Stimulated activated naive CD4-positive, alpha-beta T cell (primary cell): ENCODE measurements around the gene COA8.
"Not testable (repeated sequence)": the region's sequence is repeated elsewhere in the genome, so short reads cannot be mapped to it uniquely, and the experiment has no call there.

Experiments
- DNase-seq, 6 experiments: peaks; one replicate each; lab custom pipeline; 2025; lab: John Stamatoyannopoulos, UW

The COA8 gene

GRCh38 chr14:103574707-103575285 is 12.0 kb downstream of the COA8 start:
- no peak for DNase-seq

- DNase-seq, result no peak
Measured at GRCh38 chr14:103576371-103577024, 13.7 kb downstream of the COA8 start.

GRCh38 chr14:103578401-103579075 is 15.8 kb downstream of the COA8 start:
- DNase-seq, result no peak

GRCh38 chr14:103581206-103581605 is 18.4 kb downstream of the COA8 start:
- DNase-seq, result no peak

- DNase-seq, result no peak
Measured at GRCh38 chr14:103581954-103582703, 19.4 kb downstream of the COA8 start.

- no peak for DNase-seq
Measured at GRCh38 chr14:103584326-103584915, 21.7 kb downstream of the COA8 start.

GRCh38 chr14:103593577-103593976 is 30.8 kb downstream of the COA8 start:
- DNase-seq, result no peak

- no peak for DNase-seq
Measured at GRCh38 chr14:103594265-103594664, 31.5 kb downstream of the COA8 start.

GRCh38 chr14:103597623-103598377 is 35.0 kb downstream of the COA8 start:
- DNase-seq, result no peak

GRCh38 chr14:103600503-103600902 is 37.7 kb downstream of the COA8 start:
- DNase-seq, result no peak

GRCh38 chr14:103604620-103605019 is 41.9 kb downstream of the COA8 start:
- no peak for DNase-seq

GRCh38 chr14:103606963-103607668 is 44.4 kb downstream of the COA8 start:
- peak; percentile 5 to 50 (median 37) for DNase-seq

GRCh38 chr14:103607822-103608221 is 45.1 kb downstream of the COA8 start:
- DNase-seq, result no peak

GRCh38 chr14:103609081-103609480 is 46.3 kb downstream of the COA8 start:
- DNase-seq, result not testable (repeated sequence)

GRCh38 chr14:103611215-103611614 is 48.5 kb downstream of the COA8 start:
- no peak for DNase-seq

GRCh38 chr14:103613517-103613916 is 50.8 kb downstream of the COA8 start:
- DNase-seq, result peak in 1 of 6 experiments; percentile 2

- no peak for DNase-seq
Measured at GRCh38 chr14:103616635-103617300, 54.0 kb downstream of the COA8 start.

GRCh38 chr14:103619057-103619456 is 56.3 kb downstream of the COA8 start:
- no peak for DNase-seq

- no peak for DNase-seq
Measured at GRCh38 chr14:103621860-103622259, 59.1 kb downstream of the COA8 start.

GRCh38 chr14:103623308-103623707 is 60.5 kb downstream of the COA8 start:
- no peak for DNase-seq
